Measurements from ENCODE around the gene LIMS1. TPM values are rescaled to one million over a fixed set of nuclear protein-coding genes. Genes with fewer than 3 reads are reported as not detected.

Gene LIMS1
- total and polyA plus RNA-seq, 8 donors, result 11.9 to 136 (median 34.2) TPM

DNA sequence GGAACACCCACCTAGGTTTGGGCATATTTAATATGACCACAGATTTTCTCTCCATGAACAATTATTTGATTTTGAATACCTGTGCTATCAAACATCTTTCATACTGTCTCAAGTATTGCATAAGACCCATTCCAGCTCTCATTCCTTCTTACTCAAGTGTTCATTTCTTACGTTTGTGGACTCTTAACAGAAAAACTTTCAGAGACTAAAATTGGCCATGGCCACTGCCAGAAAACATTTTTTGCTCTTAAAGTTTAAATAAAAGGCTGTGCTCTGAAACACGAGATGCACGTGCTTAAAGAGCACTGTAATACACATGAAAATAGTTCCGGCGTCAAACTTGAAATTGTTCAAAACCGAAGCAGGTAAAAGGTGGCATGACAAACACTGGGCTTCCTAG, 89.3 kb downstream of the LIMS1 start:
- peak overlapping the region in 1 of 4 donors; percentile 18 for H3K4me3 ChIP-seq
- H3K27me3 ChIP-seq, result no peaks in the 10 kb centered on the region
- no peaks in the 10 kb centered on the region for H3K9me3 ChIP-seq
- peaks cover 22 to 88% (median 64%) of the 10 kb centered on the region in 4 donors for H3K4me1 ChIP-seq
- TF ChIP-seq EP300 (IDR thresholded peaks at IDR 0.05) (no peak), POLR2AphosphoS5 (IDR thresholded peaks at IDR 0.05) (no peak)
- 17 to 31% (median 20%) methylated on average over 6 of the region's 6 CpGs for WGBS, 5 donors
- no peaks in the 10 kb centered on the region for H3K36me3 ChIP-seq
- intact Hi-C loops (cut with DNase I; ENCODE audit: low total_unique reads), result no loop called here
- DNase-seq, result no peak
- peak overlapping the region in 4 of 5 donors; percentile 34 to 85 (median 56) for H3K27ac ChIP-seq

DNA sequence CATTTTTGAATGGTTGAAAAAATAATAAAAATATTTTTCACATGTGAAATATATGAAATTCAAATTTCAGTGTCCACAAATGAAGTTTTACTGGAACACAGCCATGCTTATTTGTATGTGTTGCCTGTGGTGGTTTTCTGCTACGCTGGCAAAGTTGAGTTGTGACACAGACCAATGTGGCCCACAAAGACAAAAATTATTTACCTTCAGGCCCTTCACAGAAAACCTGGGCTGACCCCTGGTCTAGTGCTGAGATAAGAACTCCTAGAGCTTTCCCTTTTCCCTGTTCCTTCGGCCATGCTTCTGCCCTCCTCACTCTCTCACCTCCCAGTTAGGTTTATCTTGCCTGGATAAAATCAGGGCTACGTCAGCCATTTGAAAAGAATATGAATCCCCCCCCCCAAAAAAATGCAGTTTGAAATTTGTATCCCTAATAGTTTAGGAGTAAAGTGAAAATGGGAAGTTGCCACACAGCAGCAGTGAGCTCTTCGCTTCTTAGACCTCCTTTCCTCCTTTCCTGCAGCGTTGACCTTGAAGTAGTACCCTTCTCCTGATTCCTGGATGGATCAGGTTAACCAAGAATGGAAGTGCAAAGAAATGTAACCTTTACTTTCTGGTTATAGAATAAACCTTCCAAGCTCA, 91.0 kb downstream of the LIMS1 start:
- WGBS, 5 donors, result 56 to 74% (median 67%) methylated on average over 5 of the region's 5 CpGs
- no peak for DNase-seq
- no peak overlapping the region for H3K4me3 ChIP-seq
- intact Hi-C loops (cut with DNase I; ENCODE audit: low total_unique reads), result no loop called here
- TF ChIP-seq EP300 (IDR thresholded peaks at IDR 0.05) (no peak), POLR2AphosphoS5 (IDR thresholded peaks at IDR 0.05) (no peak), POLR2A (IDR thresholded peaks at IDR 0.05) (no peak)
- TF ChIP-seq, protein P1, sequence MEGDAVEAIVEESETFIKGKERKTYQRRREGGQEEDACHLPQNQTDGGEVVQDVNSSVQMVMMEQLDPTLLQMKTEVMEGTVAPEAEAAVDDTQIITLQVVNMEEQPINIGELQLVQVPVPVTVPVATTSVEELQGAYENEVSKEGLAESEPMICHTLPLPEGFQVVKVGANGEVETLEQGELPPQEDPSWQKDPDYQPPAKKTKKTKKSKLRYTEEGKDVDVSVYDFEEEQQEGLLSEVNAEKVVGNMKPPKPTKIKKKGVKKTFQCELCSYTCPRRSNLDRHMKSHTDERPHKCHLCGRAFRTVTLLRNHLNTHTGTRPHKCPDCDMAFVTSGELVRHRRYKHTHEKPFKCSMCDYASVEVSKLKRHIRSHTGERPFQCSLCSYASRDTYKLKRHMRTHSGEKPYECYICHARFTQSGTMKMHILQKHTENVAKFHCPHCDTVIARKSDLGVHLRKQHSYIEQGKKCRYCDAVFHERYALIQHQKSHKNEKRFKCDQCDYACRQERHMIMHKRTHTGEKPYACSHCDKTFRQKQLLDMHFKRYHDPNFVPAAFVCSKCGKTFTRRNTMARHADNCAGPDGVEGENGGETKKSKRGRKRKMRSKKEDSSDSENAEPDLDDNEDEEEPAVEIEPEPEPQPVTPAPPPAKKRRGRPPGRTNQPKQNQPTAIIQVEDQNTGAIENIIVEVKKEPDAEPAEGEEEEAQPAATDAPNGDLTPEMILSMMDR (IDR thresholded peaks at IDR 0.05), result no peak
- peaks cover 14 to 75% (median 58%) of the 10 kb centered on the region in 4 donors for H3K4me1 ChIP-seq
- no peaks in the 10 kb centered on the region for H3K36me3 ChIP-seq
- no peaks in the 10 kb centered on the region for H3K27me3 ChIP-seq
- peak overlapping the region; percentile 4 to 85 (median 36) for H3K27ac ChIP-seq
- no peaks in the 10 kb centered on the region for H3K9me3 ChIP-seq

DNA sequence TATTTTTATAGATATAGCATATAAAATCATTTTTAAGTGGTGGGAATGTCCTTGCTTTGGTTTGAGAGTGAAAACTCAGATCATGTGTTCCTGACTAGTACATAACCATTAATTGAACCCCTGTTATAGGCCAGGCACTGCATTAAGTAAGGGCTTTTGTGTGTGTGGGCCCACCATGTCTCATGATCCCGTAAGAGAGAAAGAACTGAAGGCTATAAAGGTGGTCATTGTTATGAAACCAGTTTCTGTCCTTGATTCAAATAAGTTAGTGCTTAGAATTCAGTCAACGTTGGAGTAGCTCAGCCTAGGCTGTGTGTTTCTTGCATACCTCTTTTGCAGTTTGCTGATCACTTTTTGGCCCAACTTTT, 91.5 kb downstream of the LIMS1 start:
- no peaks in the 10 kb centered on the region for H3K27me3 ChIP-seq
- H3K27ac ChIP-seq, result peak overlapping the region in 4 of 5 donors; percentile 14 to 85 (median 62)
- H3K4me3 ChIP-seq, result no peak overlapping the region
- H3K4me1 ChIP-seq, result peaks cover 12 to 74% (median 54%) of the 10 kb centered on the region in 4 donors
- WGBS, 5 donors, result 55 to 72% (median 58%) methylated on average over 2 of the region's 2 CpGs
- no peak for DNase-seq
- TF ChIP-seq POLR2AphosphoS5 (IDR thresholded peaks at IDR 0.05) (no peak), POLR2A (IDR thresholded peaks at IDR 0.05) (no peak), EP300 (IDR thresholded peaks at IDR 0.05) (no peak)
- TF ChIP-seq, protein P1 (IDR thresholded peaks at IDR 0.05), result no peak
- H3K9me3 ChIP-seq, result no peaks in the 10 kb centered on the region
- intact Hi-C loops (cut with DNase I; ENCODE audit: low total_unique reads), result no loop called here
- no peaks in the 10 kb centered on the region for H3K36me3 ChIP-seq

DNA sequence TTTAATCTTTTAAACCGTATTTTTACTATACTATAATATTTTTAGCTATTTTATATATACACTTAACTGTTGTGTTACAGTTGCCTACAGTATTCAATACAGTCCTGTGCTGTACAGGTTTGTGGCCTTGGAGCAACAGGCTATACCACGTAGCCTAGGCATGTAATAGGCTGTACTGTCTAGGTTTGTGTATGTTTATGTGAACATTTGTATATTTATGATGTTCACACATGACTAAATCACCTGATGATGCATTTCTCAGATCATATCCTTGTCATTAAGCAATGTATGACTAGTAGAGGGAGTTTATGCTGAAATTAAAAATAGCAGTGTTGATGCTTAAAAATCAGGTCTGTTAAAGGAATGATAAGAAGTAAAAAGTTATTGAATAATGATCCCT, 92.7 kb downstream of the LIMS1 start:
- TF ChIP-seq EP300 (IDR thresholded peaks at IDR 0.05) (no peak), POLR2A (IDR thresholded peaks at IDR 0.05) (no peak), POLR2AphosphoS5 (IDR thresholded peaks at IDR 0.05) (no peak)
- TF ChIP-seq, protein P1 (IDR thresholded peaks at IDR 0.05), result no peak
- H3K4me1 ChIP-seq, result peaks cover 22 to 74% (median 54%) of the 10 kb centered on the region in 4 donors

More for the DNA sequence above, 92.7 kb downstream of the LIMS1 start:
- no peaks in the 10 kb centered on the region for H3K27me3 ChIP-seq
- no peaks in the 10 kb centered on the region for H3K36me3 ChIP-seq
- no peak for DNase-seq
- 49 to 69% (median 63%) methylated on average over 2 of the region's 2 CpGs for WGBS, 5 donors
- H3K4me3 ChIP-seq, result no peak overlapping the region
- intact Hi-C loops (cut with DNase I; ENCODE audit: low total_unique reads), result no loop called here
- peak overlapping the region in 2 of 5 donors; percentile 21 to 85 for H3K27ac ChIP-seq
- no peaks in the 10 kb centered on the region for H3K9me3 ChIP-seq

All from stomach (tissue), 9 donors.